Mammary epithelial cell (primary cell): ENCODE data around the gene ATP6V1G1.

Source experiments
- CTCF ChIP-seq, 2 donors: IDR thresholded peaks in 1 of 2; conservative IDR thresholded peaks in 1 of 2; 2 replicates each; pipeline ENCODE4 v1.5.1; 2011 to 2012; ENCODE audit warnings: inconsistent platforms in 2 of 2, low read length in 2 of 2, mild to moderate bottlenecking in 2 of 2, control low read depth in 1 of 2, low read depth in 1 of 2; ENCODE audit not compliant: insufficient read depth in 1 of 2; ENCODE audit errors: extremely low read depth in 1 of 2
- EZH2 ChIP-seq: IDR thresholded peaks from 2 replicates; pipeline ENCODE4 v1.6.1; 2012; ENCODE audit warnings: low read length, inconsistent platforms, borderline replicate concordance

GRCh38 chr9:114606068-114606467, 18.5 kb downstream of the ATP6V1G1 start:
- TF ChIP-seq CTCF (conservative IDR thresholded peaks at IDR 0.05 in 1 of 2, IDR thresholded peaks at IDR 0.05 in 1 of 2; ENCODE audit: extremely low read depth in 1 of 2, insufficient read depth in 1 of 2, low read depth in 1 of 2, low read length in 2 of 2) (no peak), EZH2 (no peak)
